Heart left ventricle (tissue), 16 donors: ENCODE data around the gene IGHMBP2. TPM values are rescaled to one million over a fixed set of nuclear protein-coding genes. Genes with fewer than 3 reads are reported as not detected.

Experiments
- ATAC-seq, 4 donors: fragments of 200-7000 bp; cut with Tn5 transposase; one replicate each; pipeline ENCODE4 v1.9.1; 2020 to 2022; ENCODE audit warnings: moderate library complexity in 4 of 4, mild to moderate bottlenecking in 3 of 4, moderate number of reproducible peaks in 1 of 4
- DNase-seq, 5 donors: peaks; one replicate each; pipeline ENCODE4 v3.0.0-alpha.2; 2020
- H3K27ac ChIP-seq, 12 donors: fragments of 200-600 bp; sonication (generic) in 4 of 12; one replicate each; pipeline versions ENCODE4 v1.5.0 to v1.8.0; 2016 to 2022; ENCODE audit warnings: mild to moderate bottlenecking in 2 of 12
- H3K27me3 ChIP-seq, 9 donors: fragments of 200-600 bp; sonication (generic) in 2 of 9; one replicate each; pipeline versions ENCODE4 v1.5.1 to v1.8.0; 2016 to 2022; ENCODE audit warnings: mild to moderate bottlenecking in 3 of 9
- H3K36me3 ChIP-seq, 9 donors: fragments of 200-600 bp; sonication (generic) in 2 of 9; one replicate each; pipeline versions ENCODE4 v1.5.0 to v1.8.0; 2018 to 2022; ENCODE audit warnings: mild to moderate bottlenecking in 2 of 9
- H3K4me1 ChIP-seq, 12 donors: fragments of 200-600 bp; sonication (generic) in 4 of 12; one replicate each; pipeline versions ENCODE4 v1.5.0 to v1.8.0; 2016 to 2022; ENCODE audit warnings: mild to moderate bottlenecking in 3 of 12
- H3K4me3 ChIP-seq, 12 donors: fragments of 200-600 bp; sonication (generic) in 4 of 12; one replicate each; pipeline versions ENCODE4 v1.5.0 to v1.8.0; 2017 to 2022; ENCODE audit warnings: mild to moderate bottlenecking in 9 of 12, moderate library complexity in 4 of 12
- H3K9me3 ChIP-seq, 12 donors: fragments of 200-600 bp; sonication (generic) in 4 of 12; one replicate each; pipeline versions ENCODE4 v1.5.0 to v1.8.0; 2016 to 2022; ENCODE audit warnings: mild to moderate bottlenecking in 1 of 12
- POLR2A ChIP-seq, 2 donors: fragments of 450-650 bp; IDR thresholded peaks; one replicate each; pipeline ENCODE4 v1.6.1; 2017; ENCODE audit warnings: antibody characterized with exemption in 2 of 2, mild to moderate bottlenecking in 2 of 2, moderate library complexity in 2 of 2
- WGBS, 4 donors: extraction: QIAGEN DNeasy Blood & Tissue Kit in 2 of 4; methylation state at CpG; one replicate each; pipeline versions ENCODE4 v1.1.5 to v1.1.7; 2013 to 2018; 5-methylcytosine and 5-hydroxymethylcytosine counted together
- intact Hi-C, 10 donors: fragments of 100-400 bp; cut with DNase I; formaldehyde crosslinking; loops; one replicate each; pipeline versions ENCODE4 v1.11.1 to v1.14.2; 2022
- polyA plus RNA-seq, 2 donors: library from polyadenylated mRNA; stranded (reverse); fragments of 200-250 nt; gene quantifications; one replicate each; pipeline ENCODE4 v1.2.3, GENCODE V29; 2013
- total RNA-seq, 9 donors: library from RNA; depleted of rRNA in 2 of 9; stranded (reverse); fragments of >200 nt in 2 of 9; fragmentation: NEBNext Ultra II Directional in 3 of 9; extraction: Animal tissue kit (Norgen Biotek cat#: 25700) in 3 of 9; gene quantifications; one replicate each; pipeline versions ENCODE4 v1.1.0 to v1.2.4, GENCODE V29; 2016 to 2023
- TF ChIP-seq, protein P1 (sequence below), 12 donors: fragments of 200-600 bp; sonication (generic) in 4 of 12; IDR thresholded peaks; one replicate each; pipeline versions ENCODE4 v1.5.0 to v1.8.0; 2018 to 2022; ENCODE audit warnings: antibody characterized with exemption in 12 of 12, mild to moderate bottlenecking in 5 of 12
- donor health status: ischemic (EF 13 %, LVEDD 7.1; RV severe dilation, severe dysfunction).
- donor health status: healthy with polysubstance abuse.
- donor health status: DM: no; HTN: yes; CAD: no.
- donor health status: DM: no; HTN: no; CAD: no.
- donor health status: ischemic (EF 25% LVEDD 6.9; RV normal size, moderate dysfunction).
- donor health status: ischemic (EF 25% LVEDD 5.7; RV mildly dilated, moderate dysfunction).
- donor health status: healthy.
- donor health status: DM: yes; HTN: yes; CAD: no.
- donor health status: ischemic (EF 35%, LVEDD 5.7; RV mildly dilated, moderate dysfunction).
- donor health status: nonischemic (EF 11% LVEDD 7.7; RV severe dilation, severe dysfunction).
- donor health status: DM: yes; HTN: yes; CAD: no.
- donor health status: PGD.
- donor health status: ischemic (EF 29% LVEDD 5.4; RV normal size, mild dysfunction).
- donor health status: nonischemic (EF 23%, LVEDD 6.1; RV moderate dilation, normal function).

IGHMBP2 gene
- total and polyA plus RNA-seq, 11 donors = 8.3 to 18.9 (median 12.6) TPM

DNA sequence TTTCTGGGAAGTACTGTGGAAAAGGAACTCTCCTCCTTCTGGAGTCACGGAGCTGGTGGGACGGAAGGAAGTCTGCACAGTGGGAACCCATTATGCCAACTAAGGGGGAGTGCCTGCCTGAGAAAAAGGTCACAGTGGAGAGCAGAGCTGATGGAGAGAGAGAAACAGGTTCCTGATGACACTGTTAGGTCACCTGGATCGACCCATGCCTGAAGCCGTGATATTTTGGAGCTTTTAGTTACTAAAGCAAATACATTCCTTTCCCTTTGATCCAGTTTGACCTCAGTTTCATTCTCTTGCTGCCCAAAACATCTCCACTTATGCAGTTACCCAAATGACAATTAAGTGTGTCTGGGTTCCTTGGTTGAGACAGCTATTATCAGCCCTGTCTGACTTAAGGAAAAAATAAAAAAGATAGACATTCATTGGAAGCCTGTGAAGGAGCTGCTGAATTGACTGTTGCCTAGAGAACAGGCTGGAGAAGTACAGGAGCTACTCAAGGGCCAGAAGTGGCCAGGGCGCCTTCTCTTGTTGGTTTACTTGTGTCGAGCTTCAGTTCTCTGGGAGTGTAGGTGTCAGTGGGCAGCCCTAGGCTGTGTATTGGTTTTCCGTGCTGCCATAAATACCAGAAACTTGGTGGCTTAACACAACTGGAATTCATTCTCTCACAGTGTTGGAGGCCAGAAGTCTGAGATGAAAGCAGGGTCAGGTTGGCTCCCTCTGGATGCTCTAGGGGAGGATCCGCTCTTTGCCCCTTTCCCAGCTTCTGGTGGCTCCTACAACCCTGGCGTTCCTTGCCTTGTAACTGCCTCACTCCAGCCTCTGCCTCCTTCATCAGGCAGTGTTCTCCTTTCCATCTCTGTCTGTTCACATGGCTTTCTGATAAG lies 63.4 kb downstream of the IGHMBP2 start:
- Histone ChIP-seq H3K9me3 (no peaks in the 10 kb centered on the region), H3K36me3 (no peaks in the 10 kb centered on the region), H3K4me1 (no peaks in the 10 kb centered on the region), H3K4me3 (no peak overlapping the region), H3K27me3 (peaks cover 0 to 6% (median 0%) of the 10 kb centered on the region in 9 donors), H3K27ac (no peak overlapping the region)
- intact Hi-C loops = loop anchor here in 1 of 10 donors (10.0 kb wide), 1 partner anchor 302 kb away; no protein-coding TSS in a partner anchor
- DNase-seq (peak in 1 of 5 donors; percentile 2), ATAC-seq (no peak)
- no peak for TF ChIP-seq POLR2A (IDR thresholded peaks at IDR 0.05)
- TF ChIP-seq, protein P1, sequence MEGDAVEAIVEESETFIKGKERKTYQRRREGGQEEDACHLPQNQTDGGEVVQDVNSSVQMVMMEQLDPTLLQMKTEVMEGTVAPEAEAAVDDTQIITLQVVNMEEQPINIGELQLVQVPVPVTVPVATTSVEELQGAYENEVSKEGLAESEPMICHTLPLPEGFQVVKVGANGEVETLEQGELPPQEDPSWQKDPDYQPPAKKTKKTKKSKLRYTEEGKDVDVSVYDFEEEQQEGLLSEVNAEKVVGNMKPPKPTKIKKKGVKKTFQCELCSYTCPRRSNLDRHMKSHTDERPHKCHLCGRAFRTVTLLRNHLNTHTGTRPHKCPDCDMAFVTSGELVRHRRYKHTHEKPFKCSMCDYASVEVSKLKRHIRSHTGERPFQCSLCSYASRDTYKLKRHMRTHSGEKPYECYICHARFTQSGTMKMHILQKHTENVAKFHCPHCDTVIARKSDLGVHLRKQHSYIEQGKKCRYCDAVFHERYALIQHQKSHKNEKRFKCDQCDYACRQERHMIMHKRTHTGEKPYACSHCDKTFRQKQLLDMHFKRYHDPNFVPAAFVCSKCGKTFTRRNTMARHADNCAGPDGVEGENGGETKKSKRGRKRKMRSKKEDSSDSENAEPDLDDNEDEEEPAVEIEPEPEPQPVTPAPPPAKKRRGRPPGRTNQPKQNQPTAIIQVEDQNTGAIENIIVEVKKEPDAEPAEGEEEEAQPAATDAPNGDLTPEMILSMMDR (IDR thresholded peaks at IDR 0.05) = no peak
- WGBS, 4 donors = 91 to 94% (median 93%) methylated on average over 9 of the region's 9 CpGs

- DNase-seq (peak in 2 of 5 donors; percentile 17 to 51), ATAC-seq (no peak)
- TF ChIP-seq POLR2A (IDR thresholded peaks at IDR 0.05) = no peak
- TF ChIP-seq, protein P1 (IDR thresholded peaks at IDR 0.05) = no peak
- Histone ChIP-seq H3K4me3 (no peak overlapping the region), H3K27me3 (peaks cover 0 to 6% (median 0%) of the 10 kb centered on the region in 9 donors), H3K4me1 (peaks cover 0 to 4% (median 0%) of the 10 kb centered on the region in 12 donors), H3K36me3 (no peaks in the 10 kb centered on the region), H3K9me3 (no peaks in the 10 kb centered on the region), H3K27ac (no peak overlapping the region)
- 71 to 74% (median 73%) methylated on average over 27 to 29 of the region's 29 CpGs for WGBS, 4 donors
- intact Hi-C loops = loop anchor here in 1 of 10 donors (10.0 kb wide), 1 partner anchor 304 kb away; no protein-coding TSS in a partner anchor
Measured at GRCh38 chr11:68968306-68969250, 64.9 kb downstream of the IGHMBP2 start.

DNA sequence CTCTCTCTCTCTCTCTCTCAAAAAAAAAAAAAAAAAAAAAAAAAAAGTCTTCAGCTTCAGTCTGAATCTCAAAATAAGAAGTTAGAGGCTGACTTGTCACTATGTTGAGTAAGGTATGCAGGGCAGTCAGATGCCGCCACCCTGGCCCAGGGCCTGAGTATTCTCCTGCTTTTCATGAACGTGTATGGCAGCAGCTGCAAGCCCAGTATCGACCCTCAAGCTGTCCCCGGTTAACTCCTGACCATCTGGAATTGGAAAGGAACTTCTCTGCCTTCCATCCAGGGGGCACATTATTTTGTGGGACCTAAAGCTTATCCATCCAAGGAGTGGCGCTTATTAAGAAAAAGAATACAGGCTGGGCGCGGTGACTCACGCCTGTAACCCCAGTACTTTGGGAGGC lies 65.7 kb downstream of the IGHMBP2 start:
- Histone ChIP-seq H3K9me3 (no peaks in the 10 kb centered on the region), H3K27me3 (peaks cover 0 to 6% (median 0%) of the 10 kb centered on the region in 9 donors), H3K4me3 (no peak overlapping the region), H3K27ac (no peak overlapping the region), H3K4me1 (peaks cover 0 to 6% (median 0%) of the 10 kb centered on the region in 12 donors), H3K36me3 (no peaks in the 10 kb centered on the region)
- WGBS, 4 donors = 70 to 73% (median 70%) methylated on average over 8 of the region's 8 CpGs
- no peak for TF ChIP-seq POLR2A (IDR thresholded peaks at IDR 0.05)
- TF ChIP-seq, protein P1 (IDR thresholded peaks at IDR 0.05) = no peak
- DNase-seq (no peak), ATAC-seq (no peak)
- intact Hi-C loops = loop anchor here in 1 of 10 donors (10.0 kb wide), 1 partner anchor 305 kb away; no protein-coding TSS in a partner anchor
